GM21526 (cell line): ENCODE data around the gene TBC1D17.

Experiments
- ATAC-seq: cut with Tn5 transposase; IDR thresholded peaks from one replicate; pipeline ENCODE4 v1.9.1; 2021; ENCODE audit warnings: moderate library complexity; ENCODE audit not compliant: unreplicated experiment, low FRiP score

Gene TBC1D17

DNA sequence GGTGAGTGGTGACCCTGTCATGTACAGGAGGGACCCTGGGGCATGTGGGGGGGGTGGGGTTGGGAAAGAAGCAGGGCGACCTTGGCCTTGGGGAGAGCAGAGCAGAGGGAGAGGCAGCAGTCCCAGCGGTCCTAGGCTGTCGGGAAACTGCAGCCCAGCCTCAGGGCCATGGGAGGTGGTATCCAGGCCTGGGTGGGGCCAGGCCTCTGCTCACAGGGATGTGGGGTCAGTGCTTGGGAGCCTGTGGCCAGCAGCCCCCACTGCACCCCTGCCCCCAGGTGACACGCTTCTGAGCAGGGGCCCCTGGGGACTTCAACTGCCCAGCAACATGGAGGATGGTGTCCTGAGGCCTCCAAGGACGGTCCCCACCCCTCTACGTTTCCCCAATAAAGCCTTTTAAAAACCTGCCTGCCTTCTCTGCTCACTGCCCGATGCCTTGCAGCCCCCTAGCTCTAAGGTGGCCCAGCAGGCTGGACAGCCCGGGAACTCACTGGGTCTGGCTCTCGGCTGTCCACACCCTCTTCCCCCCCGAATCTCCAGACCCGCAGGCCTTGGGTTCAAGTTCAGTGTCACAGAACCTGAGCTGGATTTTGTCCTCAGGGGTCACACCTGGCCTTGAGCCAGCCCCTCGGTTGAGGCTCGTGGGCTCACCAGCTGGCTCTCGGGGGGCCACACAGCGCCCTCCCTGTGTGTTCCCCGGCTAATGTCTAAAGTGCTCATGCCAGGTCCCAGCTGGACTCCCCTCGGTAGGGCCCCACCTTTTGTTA, 17.0 kb upstream of the TBC1D17 start:
- no peak for ATAC-seq

GRCh38 chr19:49861107-49861506, 16.4 kb upstream of the TBC1D17 start:
- no peak for ATAC-seq

DNA sequence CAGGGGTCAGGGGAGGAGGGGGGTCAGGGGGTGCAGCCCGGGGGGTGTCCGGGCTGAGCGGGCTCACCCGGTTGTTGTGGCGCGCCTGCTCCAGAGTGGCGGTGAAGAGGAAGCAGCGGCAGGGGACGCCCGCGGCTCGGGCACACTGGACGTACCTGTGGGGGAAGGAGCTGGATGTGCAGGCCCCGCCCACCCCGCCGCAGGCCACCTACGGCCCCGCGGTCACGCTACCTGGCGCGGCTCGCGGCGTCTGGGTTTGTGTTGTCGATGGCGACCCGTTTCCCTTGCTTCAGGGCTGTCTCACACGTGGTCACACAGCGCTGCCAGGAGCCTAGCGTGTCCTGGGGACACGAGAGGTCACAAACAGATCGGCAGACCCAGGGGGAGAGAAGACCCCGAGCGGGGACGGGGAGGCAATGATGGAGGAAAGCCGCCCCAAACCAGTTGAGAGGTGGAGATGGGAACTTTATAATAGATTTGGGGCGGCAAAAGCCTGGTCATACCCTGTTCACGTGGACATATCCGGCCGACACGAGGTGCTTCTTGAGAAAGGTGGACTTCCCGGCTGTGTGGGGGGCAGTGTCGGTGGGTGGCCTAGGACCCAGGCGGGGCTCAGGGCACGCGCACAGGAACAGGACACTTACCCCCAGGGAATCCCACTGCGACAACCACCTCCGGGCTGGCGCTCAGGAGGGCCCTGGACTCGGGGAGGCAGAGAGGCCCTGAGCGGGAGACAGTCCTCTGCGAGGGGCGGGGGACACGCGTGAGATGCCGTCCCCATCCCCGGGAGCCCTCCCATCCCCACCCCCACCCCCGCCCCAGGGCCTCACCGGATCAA, 15.7 kb upstream of the TBC1D17 start:
- no peak for ATAC-seq

- no peak for ATAC-seq
Observed at GRCh38 chr19:49862391-49863253, 14.9 kb upstream of the TBC1D17 start.

GRCh38 chr19:49863254-49863934, 14.1 kb upstream of the TBC1D17 start:
- no peak for ATAC-seq

DNA sequence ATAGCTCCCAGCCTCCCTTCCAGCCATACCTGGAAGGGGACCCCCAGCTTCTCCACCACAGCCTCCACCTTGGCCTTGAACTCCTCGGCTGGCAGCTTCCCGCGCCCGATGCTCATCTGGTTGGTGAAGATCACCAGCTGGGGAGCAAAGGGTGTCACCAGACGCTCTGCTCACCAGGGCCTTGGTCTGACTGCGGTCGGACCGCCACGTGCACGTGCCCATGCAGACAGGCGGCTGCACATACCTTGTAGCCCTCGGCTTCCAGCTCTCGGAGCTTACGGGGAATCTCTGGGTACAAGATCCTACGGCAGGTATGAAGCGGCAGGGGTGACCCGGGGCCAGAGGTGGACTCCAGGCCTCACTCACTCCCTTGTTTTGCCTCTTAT, 13.6 kb upstream of the TBC1D17 start:
- ATAC-seq, result no peak

DNA sequence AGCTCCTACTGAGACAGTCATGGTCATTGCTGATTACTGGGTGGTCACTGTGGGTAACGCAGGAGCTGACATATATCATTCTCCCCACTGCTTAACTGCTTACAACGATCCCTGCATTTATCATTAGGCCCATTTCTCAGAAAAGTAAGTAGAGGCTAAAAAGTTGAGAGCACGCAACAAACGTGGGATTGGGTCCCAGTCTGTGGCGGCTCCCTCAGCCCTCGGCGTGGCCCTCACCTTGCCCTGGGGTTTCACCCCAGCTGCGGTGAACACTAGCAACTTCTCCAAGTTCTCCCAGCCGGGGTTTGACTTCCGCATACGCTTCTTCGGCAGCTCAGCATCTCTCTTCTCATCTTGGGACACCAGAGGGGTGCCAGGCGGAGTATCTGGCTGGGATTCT, 12.6 kb upstream of the TBC1D17 start:
- ATAC-seq, result no peak

DNA sequence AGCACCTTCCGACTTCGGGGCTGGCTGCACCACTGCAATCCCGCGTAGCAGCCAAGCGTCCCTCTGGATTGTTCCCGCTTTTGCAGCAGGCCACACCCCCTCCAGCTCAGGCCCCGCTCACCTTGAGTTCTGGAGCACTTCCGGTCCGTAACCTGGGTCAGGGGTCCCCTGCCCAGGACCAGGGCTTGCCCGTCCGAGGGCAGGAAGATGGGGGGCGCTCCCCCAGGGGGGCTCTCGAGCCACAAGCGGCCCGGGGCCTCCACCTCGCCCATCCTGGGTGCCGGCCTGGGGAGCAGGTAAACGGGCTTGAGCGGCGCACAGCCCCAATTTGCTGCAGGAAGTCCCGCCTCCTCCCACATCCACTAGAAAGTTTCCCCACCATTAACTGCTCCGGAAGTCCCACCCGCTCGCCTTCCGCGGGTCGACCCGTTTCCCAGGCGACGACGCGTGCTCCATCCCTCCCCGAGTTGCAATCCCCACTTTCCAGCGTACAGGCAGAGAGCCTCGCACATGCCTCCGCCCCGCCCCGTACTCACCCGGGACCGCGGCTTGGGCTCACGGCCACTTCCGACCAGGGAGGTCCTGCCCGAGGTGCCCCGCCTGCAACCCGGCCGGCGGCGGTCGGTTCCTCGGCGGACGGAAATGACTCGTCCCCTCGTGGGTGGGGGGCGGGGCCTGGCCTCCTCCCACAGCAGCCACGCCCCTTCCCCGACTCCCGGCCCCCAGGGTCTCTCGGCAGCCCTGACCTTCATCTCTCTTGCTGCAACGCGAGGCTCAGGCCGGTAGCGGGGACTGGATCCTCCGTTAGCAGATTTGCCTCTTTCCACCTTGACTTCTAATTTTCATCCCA, 10.3 kb upstream of the TBC1D17 start, which contains the start of gene PNKP:
TSS of gene PNKP (minus strand) at position 644 of the 850 bp plus-strand sequence. CDS start at position 272, 372 bp downstream.
- ATAC-seq, result peak; percentile 36

DNA sequence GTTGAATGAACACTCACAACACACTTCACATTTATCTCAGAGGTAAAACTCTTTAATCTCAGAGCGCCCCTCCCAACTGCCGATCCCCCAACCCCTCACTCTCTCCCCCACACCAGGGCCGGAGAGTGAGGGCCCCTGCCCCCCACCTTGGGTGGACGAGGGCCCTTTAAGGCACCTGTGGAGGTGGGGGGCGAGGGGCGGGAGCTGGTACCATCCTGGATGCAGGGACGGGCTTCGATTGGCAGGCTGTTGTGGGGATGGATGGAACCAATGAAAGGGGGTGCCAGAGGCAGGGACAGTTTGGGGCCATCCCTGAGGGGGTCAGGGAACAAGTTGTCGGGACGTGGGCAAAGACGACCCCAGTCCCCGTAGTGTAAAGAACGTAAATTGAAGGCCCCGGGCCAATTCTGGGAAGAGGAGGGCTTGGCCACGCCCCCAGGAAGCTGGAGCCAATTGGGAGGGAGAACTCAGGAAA, 8.5 kb upstream of the TBC1D17 start:
- ATAC-seq, result peak; percentile 3

- ATAC-seq, result peak; percentile 49
Observed at GRCh38 chr19:49869484-49870308, 7.8 kb upstream of the TBC1D17 start.

DNA sequence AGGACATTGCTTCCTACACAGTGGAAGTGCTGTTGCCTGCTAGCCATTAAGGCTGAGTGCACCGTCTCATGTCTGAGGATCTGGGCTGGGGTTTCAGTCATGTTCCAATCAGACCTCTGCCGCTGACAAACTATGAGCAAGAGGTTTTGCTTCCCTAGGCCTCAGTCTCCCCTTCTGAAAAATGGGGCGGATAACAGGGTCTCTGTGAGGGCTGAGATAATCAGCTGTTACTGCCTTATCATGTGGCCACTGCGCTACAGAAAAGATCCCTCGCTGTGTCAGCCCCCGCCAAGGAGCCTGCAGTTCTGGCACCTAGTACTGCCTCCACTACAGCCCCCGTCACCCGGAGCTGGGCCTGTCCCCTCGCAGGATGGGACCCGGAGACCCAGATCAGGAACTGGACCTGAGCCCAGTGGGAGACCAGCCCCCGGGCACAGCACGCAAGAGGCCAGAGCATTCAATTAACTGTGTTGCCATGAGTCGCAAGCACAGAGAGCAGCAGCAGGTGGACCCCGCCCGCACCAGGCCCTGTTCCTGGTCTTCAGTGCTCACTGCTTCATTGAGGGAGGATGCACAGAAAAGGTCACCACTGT, 7.1 kb upstream of the TBC1D17 start:
- ATAC-seq, result no peak

DNA sequence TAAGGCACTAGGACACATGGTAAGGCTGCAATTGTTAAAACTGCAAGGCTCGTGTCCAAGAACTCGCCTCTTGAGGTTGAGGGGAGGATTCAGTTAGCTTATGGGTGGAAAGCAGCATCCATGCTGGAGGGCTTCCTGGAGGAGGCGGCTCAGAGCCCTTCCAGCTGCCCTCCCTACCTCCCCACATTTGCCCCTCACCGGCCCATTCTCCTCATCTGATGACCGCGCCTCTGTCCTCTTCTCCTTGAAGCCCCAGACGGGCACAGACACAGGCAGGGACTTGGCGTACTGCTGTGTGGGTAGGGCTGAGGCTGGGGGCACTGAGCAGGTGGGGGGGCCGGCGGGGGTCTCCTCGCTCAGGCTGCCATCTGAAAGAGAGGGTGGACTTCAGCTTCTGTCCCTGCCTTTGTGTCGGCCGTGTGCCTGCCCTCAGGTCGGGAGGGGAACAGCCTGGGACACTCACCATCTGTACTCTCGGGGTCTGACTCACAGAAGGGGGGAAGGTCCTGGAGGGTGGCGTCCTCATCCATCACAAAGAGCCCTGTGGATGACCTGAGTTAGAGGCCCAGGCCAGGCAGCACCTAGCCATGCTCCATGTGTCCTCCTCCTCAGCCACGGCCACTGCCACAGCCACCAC, 6.0 kb upstream of the TBC1D17 start:
- ATAC-seq, result no peak

DNA sequence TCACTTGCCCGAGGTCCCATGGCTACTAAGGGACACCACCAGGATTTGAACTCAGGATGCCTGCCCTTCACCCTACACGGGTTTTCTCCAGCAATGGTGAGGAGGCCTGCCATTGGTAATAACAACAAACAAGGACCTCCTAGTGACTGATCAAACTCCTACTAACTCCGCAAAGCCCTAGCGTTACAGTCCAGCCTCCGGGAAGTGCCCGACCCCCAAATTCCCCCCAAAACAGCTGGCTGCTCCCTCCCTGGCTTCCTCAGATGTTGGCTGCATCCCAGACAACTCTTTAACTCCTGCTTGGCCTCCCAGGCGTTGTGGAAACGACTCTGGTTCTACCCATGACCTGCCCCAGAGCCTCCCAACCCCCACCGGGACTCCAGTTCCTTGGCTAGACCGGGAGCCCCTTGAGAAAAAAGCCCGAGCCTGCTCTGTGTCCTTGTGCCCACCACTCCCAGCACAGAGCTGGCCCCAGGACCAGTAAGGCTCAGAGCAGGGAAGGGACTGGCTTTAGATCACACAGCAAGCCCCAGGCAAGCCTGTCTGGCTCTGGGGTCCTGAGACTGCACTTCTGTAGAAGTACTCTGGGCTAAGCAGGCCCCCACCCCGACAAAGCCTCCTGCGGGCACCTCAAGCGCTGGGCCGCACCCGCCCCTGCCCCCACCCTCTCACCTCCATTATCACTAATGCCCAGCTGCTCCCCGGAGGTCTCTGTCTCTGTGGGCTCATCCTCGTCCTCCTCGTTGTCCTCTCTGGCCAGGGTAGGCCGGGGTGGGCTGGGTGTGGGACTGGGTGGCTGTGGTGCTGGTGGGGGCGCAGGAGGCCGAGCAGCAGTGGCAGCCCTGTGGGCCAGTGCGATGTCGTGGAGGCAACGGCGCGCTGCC, 5.0 kb upstream of the TBC1D17 start:
- ATAC-seq, result no peak

GRCh38 chr19:49873129-49873521, 4.4 kb upstream of the TBC1D17 start:
- ATAC-seq, result no peak

DNA sequence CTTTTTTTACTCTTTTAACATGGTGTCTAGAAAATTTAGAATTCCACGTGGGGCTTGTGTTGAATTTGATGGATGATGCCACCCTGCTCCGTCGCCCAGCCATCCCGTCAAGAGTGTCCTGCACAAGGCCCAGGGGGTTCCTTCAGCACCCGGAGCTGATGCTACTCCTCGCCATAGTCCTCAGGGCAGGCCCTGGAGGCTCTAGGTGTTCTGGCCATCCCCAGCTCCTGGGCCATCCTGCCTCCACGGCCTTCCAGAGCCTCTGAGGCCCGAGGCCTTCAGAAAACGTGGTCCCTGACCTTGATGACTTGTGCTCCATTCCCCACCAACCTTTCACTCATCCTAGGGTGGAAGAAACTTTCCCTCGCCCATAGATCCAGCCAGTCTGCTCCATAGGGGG, 3.7 kb upstream of the TBC1D17 start:
- no peak for ATAC-seq

GRCh38 chr19:49874503-49875157, 2.9 kb upstream of the TBC1D17 start:
- no peak for ATAC-seq
